Ectodermal cell (in vitro differentiated cells): ENCODE measurements around the gene ZFYVE9.

ENCODE experiments used
- H3K27ac ChIP-seq: 2 replicates; pipeline ENCODE4 v1.7.0; 2013; ENCODE audit warnings: mild to moderate bottlenecking, low read depth, low read length; ENCODE audit not compliant: insufficient read depth, poor library complexity, severe bottlenecking
- H3K27me3 ChIP-seq: 2 replicates; pipeline ENCODE4 v1.7.0; 2013; ENCODE audit warnings: mild to moderate bottlenecking, low read length; ENCODE audit not compliant: insufficient read depth, control insufficient read depth, poor library complexity, severe bottlenecking
- H3K36me3 ChIP-seq: one replicate; pipeline ENCODE4 v1.7.0; 2013; ENCODE audit warnings: low read length; ENCODE audit not compliant: control insufficient read depth, insufficient read depth
- H3K4me1 ChIP-seq: one replicate; pipeline ENCODE4 v1.7.0; 2013; ENCODE audit warnings: low read length; ENCODE audit not compliant: control insufficient read depth, insufficient read depth
- H3K4me3 ChIP-seq: 2 replicates; pipeline ENCODE4 v1.7.0; 2013; ENCODE audit warnings: low read depth, low read length, control low read depth; ENCODE audit not compliant: insufficient read depth
- H3K9me3 ChIP-seq: 2 replicates; pipeline ENCODE4 v1.7.0; 2013; ENCODE audit warnings: mild to moderate bottlenecking, low read length, moderate library complexity; ENCODE audit not compliant: control insufficient read depth
- WGBS, 2 experiments: methylation state at CpG; one replicate each; pipeline ENCODE4 v1.1.7; 2013; ENCODE audit warnings: missing lambda C conversion rate in 2 of 2; 5-methylcytosine and 5-hydroxymethylcytosine counted together

ZFYVE9 gene

GRCh38 chr1:52238887-52239707, 97.2 kb downstream of the ZFYVE9 start:
- WGBS, 2 experiments, result 92 to 97% methylated on average over 3 of the region's 3 CpGs
- H3K4me1 ChIP-seq, result no peaks in the 10 kb centered on the region
- H3K4me3 ChIP-seq, result no peak overlapping the region
- no peak overlapping the region for H3K27ac ChIP-seq
- H3K9me3 ChIP-seq, result no peaks in the 10 kb centered on the region
- H3K36me3 ChIP-seq, result no peaks in the 10 kb centered on the region
- no peaks in the 10 kb centered on the region for H3K27me3 ChIP-seq

DNA sequence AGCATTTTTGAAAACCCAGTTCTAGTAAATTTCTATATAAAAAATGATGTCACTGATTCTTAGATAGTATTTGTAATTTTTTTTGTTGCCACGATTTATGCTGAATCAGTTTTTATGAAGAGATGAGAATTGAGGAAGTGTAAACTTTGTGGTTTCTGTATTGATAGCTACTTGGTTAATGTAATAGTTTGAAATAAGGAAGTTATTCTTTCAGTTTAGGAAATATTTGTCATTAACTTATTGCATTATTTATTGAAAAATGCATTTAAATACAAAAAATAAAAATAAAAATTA, 97.8 kb downstream of the ZFYVE9 start:
- Histone ChIP-seq H3K27me3 (no peaks in the 10 kb centered on the region), H3K27ac (no peak overlapping the region), H3K4me1 (no peaks in the 10 kb centered on the region), H3K9me3 (no peaks in the 10 kb centered on the region), H3K4me3 (no peak overlapping the region), H3K36me3 (no peaks in the 10 kb centered on the region)
- WGBS, 2 experiments, result 96% methylated on average over 1 of the region's 1 CpG

GRCh38 chr1:52240592-52241210, 98.8 kb downstream of the ZFYVE9 start:
- 91 to 100% methylated on average over 3 to 4 of the region's 4 CpGs for WGBS, 2 experiments
- Histone ChIP-seq H3K36me3 (no peaks in the 10 kb centered on the region), H3K4me1 (no peaks in the 10 kb centered on the region), H3K27me3 (no peaks in the 10 kb centered on the region), H3K9me3 (no peaks in the 10 kb centered on the region), H3K4me3 (no peak overlapping the region), H3K27ac (no peak overlapping the region)

- WGBS, 2 experiments, result 96 to 98% methylated on average over 3 of the region's 3 CpGs
- no peaks in the 10 kb centered on the region for H3K4me1 ChIP-seq
- no peaks in the 10 kb centered on the region for H3K27me3 ChIP-seq
- no peak overlapping the region for H3K4me3 ChIP-seq
- no peaks in the 10 kb centered on the region for H3K9me3 ChIP-seq
- no peak overlapping the region for H3K27ac ChIP-seq
- H3K36me3 ChIP-seq, result no peaks in the 10 kb centered on the region
Observed at GRCh38 chr1:52243221-52243987, 101.5 kb downstream of the ZFYVE9 start.

- no peak overlapping the region for H3K27ac ChIP-seq
- H3K9me3 ChIP-seq, result no peaks in the 10 kb centered on the region
- no peaks in the 10 kb centered on the region for H3K36me3 ChIP-seq
- WGBS, 2 experiments, result 83 to 100% methylated on average over 1 of the region's 1 CpG
- H3K4me3 ChIP-seq, result no peak overlapping the region
- H3K27me3 ChIP-seq, result no peaks in the 10 kb centered on the region
- no peaks in the 10 kb centered on the region for H3K4me1 ChIP-seq
Observed at GRCh38 chr1:52249831-52250230, 107.9 kb downstream of the ZFYVE9 start.

- WGBS, 2 experiments, result 91 to 94% methylated on average over 5 of the region's 5 CpGs
- Histone ChIP-seq H3K9me3 (no peaks in the 10 kb centered on the region), H3K27me3 (no peaks in the 10 kb centered on the region), H3K36me3 (no peaks in the 10 kb centered on the region), H3K4me3 (no peak overlapping the region), H3K27ac (no peak overlapping the region), H3K4me1 (no peaks in the 10 kb centered on the region)
Observed at GRCh38 chr1:52253421-52253820, 111.5 kb downstream of the ZFYVE9 start.

- no peaks in the 10 kb centered on the region for H3K27me3 ChIP-seq
Observed at GRCh38 chr1:52259886-52260285, 118.0 kb downstream of the ZFYVE9 start.

GRCh38 chr1:52263153-52263910, 121.4 kb downstream of the ZFYVE9 start:
- Histone ChIP-seq H3K4me1 (no peaks in the 10 kb centered on the region), H3K27ac (no peak overlapping the region), H3K36me3 (no peaks in the 10 kb centered on the region), H3K27me3 (no peaks in the 10 kb centered on the region), H3K9me3 (no peaks in the 10 kb centered on the region), H3K4me3 (no peak overlapping the region)
- 98 to 100% methylated on average over 2 to 3 of the region's 3 CpGs for WGBS, 2 experiments

More at GRCh38 chr1:52259886-52260285, 118.0 kb downstream of the ZFYVE9 start:
- Histone ChIP-seq H3K4me3 (no peak overlapping the region), H3K36me3 (no peaks in the 10 kb centered on the region), H3K27ac (no peak overlapping the region), H3K9me3 (no peaks in the 10 kb centered on the region), H3K4me1 (no peaks in the 10 kb centered on the region)
- WGBS, 2 experiments, result 78% methylated on average over 1 of the region's 3 CpGs; no CpG with 5 or more reads in 1 of the 2 experiments

GRCh38 chr1:52264530-52265115, 122.7 kb downstream of the ZFYVE9 start:
- Histone ChIP-seq H3K9me3 (no peaks in the 10 kb centered on the region), H3K27ac (no peak overlapping the region), H3K36me3 (no peaks in the 10 kb centered on the region), H3K4me1 (no peaks in the 10 kb centered on the region), H3K27me3 (no peaks in the 10 kb centered on the region), H3K4me3 (no peak overlapping the region)
- 81 to 85% methylated on average over 1 of the region's 2 CpGs for WGBS, 2 experiments
